Middle frontal gyrus (tissue), 1 donor: ENCODE data around the gene CDH15.
"Not testable (repeated sequence)": the region's sequence is repeated elsewhere in the genome, so short reads cannot be mapped to it uniquely, and the experiment has no call there.

Experiments
- DNase-seq: peaks from one replicate; pipeline ENCODE4 v3.0.0-alpha.2; 2015; ENCODE audit warnings: low spot score; ENCODE audit errors: extremely low spot score

The CDH15 gene

GRCh38 chr16:89172171-89172527 lies 601 bp downstream of the CDH15 start:
- DNase-seq: no peak

- no peak for DNase-seq
These were observed 1.1 kb downstream of the CDH15 start for GRCh38 chr16:89172528-89173173.

GRCh38 chr16:89173174-89173921 lies 1.8 kb downstream of the CDH15 start:
- no peak for DNase-seq

- DNase-seq: no peak
These were observed 2.7 kb downstream of the CDH15 start for GRCh38 chr16:89174055-89174827.

- no peak for DNase-seq
These were observed 3.3 kb downstream of the CDH15 start for GRCh38 chr16:89174877-89175276.

- DNase-seq: no peak
These were observed 4.0 kb downstream of the CDH15 start for GRCh38 chr16:89175280-89176146.

- no peak for DNase-seq
These were observed 4.7 kb downstream of the CDH15 start for GRCh38 chr16:89176147-89176690.

- no peak for DNase-seq
These were observed 5.2 kb downstream of the CDH15 start for GRCh38 chr16:89176717-89177116.

GRCh38 chr16:89177501-89177900 lies 6.0 kb downstream of the CDH15 start:
- DNase-seq: no peak

- no peak for DNase-seq
These were observed 7.1 kb downstream of the CDH15 start for GRCh38 chr16:89178453-89179147.

- no peak for DNase-seq
These were observed 7.6 kb downstream of the CDH15 start for GRCh38 chr16:89179148-89179484.

GRCh38 chr16:89179656-89180315 lies 8.2 kb downstream of the CDH15 start:
- DNase-seq: no peak

- DNase-seq: no peak
These were observed 11.9 kb downstream of the CDH15 start for GRCh38 chr16:89183463-89183862.

GRCh38 chr16:89183975-89184676 lies 12.6 kb downstream of the CDH15 start:
- DNase-seq: no peak

- DNase-seq: no peak
These were observed 13.1 kb downstream of the CDH15 start for GRCh38 chr16:89184677-89184932.

- no peak for DNase-seq
These were observed 13.6 kb downstream of the CDH15 start for GRCh38 chr16:89184933-89185794.

GRCh38 chr16:89185887-89186592 lies 14.5 kb downstream of the CDH15 start:
- not testable (repeated sequence) for DNase-seq

- DNase-seq: not testable (repeated sequence)
These were observed 15.1 kb downstream of the CDH15 start for GRCh38 chr16:89186593-89187031.
